Right lobe of liver (tissue), 6 donors: ENCODE measurements around the gene CA6. TPM values are rescaled to one million over a fixed set of nuclear protein-coding genes. Genes with fewer than 3 reads are reported as not detected.

Source experiments
- ATAC-seq, 4 donors: fragments of 200-7000 bp; cut with Tn5 transposase; one replicate each; pipeline ENCODE4 v1.9.1; 2020; ENCODE audit warnings: mild to moderate bottlenecking in 4 of 4, moderate library complexity in 4 of 4
- DNase-seq, 3 donors: peaks; one replicate each; pipeline ENCODE4 v3.0.0-alpha.2; 2020
- H3K27ac ChIP-seq, 3 donors: fragments of 200-600 bp; one replicate each; pipeline ENCODE4 v1.8.0; 2022
- H3K27me3 ChIP-seq, 2 donors: fragments of 200-600 bp; one replicate each; pipeline ENCODE4 v1.8.0; 2022
- H3K36me3 ChIP-seq, 4 donors: fragments of 200-600 bp; sonication (generic) in 1 of 4; one replicate each; pipeline versions ENCODE4 v1.5.1 to v1.8.0; 2017 to 2022; ENCODE audit warnings: control low read depth in 1 of 4
- H3K4me1 ChIP-seq, 4 donors: fragments of 200-600 bp; sonication (generic) in 1 of 4; one replicate each; pipeline versions ENCODE4 v1.5.1 to v1.8.0; 2017 to 2022; ENCODE audit warnings: control low read depth in 1 of 4
- H3K4me3 ChIP-seq, 3 donors: fragments of 200-600 bp; one replicate each; pipeline ENCODE4 v1.8.0; 2022
- H3K9me3 ChIP-seq, 4 donors: fragments of 200-600 bp; sonication (generic) in 1 of 4; one replicate each; pipeline versions ENCODE4 v1.5.1 to v1.8.0; 2017 to 2022; ENCODE audit warnings: control low read depth in 1 of 4
- POLR2A ChIP-seq: fragments of 450-650 bp; IDR thresholded peaks from one replicate; pipeline ENCODE4 v1.6.1; 2017; ENCODE audit warnings: antibody characterized with exemption, mild to moderate bottlenecking
- WGBS: methylation state at CpG from one replicate; pipeline ENCODE4 v1.1.6; 2018; ENCODE audit warnings: low coverage, low lambda C conversion rate; ENCODE audit not compliant: insufficient coverage; ENCODE audit errors: missing lambda C conversion rate; 5-methylcytosine and 5-hydroxymethylcytosine counted together
- intact Hi-C, 2 donors: fragments of 100-400 bp; cut with DNase I; formaldehyde crosslinking; loops; one replicate each; pipeline versions ENCODE4 v1.11.2 to v1.14.1; 2022
- total RNA-seq, 6 experiments: library from RNA; depleted of rRNA in 2 of 6; stranded (reverse); fragments of >200 nt in 2 of 6; fragmentation: NEBNext Ultra II Directional in 3 of 6; extraction: Animal tissue kit (Norgen Biotek cat#: 25700) in 3 of 6; gene quantifications; one replicate each; pipeline versions ENCODE4 v1.1.0 to v1.2.4, GENCODE V29; 2016 to 2023
- TF ChIP-seq, protein P1 (sequence below), 4 donors: fragments of 200-600 bp in 3 of 4; fragments of 450-650 bp in 1 of 4; IDR thresholded peaks; one replicate each; pipeline versions ENCODE4 v1.5.1 to v1.8.0; 2016 to 2022; ENCODE audit warnings: antibody characterized with exemption in 4 of 4, mild to moderate bottlenecking in 2 of 4
- donor health status: DM: no; HTN: yes; CAD: no.
- donor health status: DM: no; HTN: no; CAD: no.
- donor health status: DM: no; HTN: no; CAD: no.
- donor health status: DM: no; HTN: yes; CAD: no.
- donor health status: DM: no; HTN: yes; CAD: no.

CA6 gene
- total RNA-seq, 6 experiments from 2014 or later: not detected

- 7% methylated on average over 5 of the region's 9 CpGs for WGBS
- TF ChIP-seq, protein P1, sequence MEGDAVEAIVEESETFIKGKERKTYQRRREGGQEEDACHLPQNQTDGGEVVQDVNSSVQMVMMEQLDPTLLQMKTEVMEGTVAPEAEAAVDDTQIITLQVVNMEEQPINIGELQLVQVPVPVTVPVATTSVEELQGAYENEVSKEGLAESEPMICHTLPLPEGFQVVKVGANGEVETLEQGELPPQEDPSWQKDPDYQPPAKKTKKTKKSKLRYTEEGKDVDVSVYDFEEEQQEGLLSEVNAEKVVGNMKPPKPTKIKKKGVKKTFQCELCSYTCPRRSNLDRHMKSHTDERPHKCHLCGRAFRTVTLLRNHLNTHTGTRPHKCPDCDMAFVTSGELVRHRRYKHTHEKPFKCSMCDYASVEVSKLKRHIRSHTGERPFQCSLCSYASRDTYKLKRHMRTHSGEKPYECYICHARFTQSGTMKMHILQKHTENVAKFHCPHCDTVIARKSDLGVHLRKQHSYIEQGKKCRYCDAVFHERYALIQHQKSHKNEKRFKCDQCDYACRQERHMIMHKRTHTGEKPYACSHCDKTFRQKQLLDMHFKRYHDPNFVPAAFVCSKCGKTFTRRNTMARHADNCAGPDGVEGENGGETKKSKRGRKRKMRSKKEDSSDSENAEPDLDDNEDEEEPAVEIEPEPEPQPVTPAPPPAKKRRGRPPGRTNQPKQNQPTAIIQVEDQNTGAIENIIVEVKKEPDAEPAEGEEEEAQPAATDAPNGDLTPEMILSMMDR (IDR thresholded peaks at IDR 0.05): peak; percentile 76 to 94 (median 93)
- TF ChIP-seq POLR2A: no peak
- Histone ChIP-seq H3K27ac (no peak overlapping the region), H3K27me3 (no peaks in the 10 kb centered on the region), H3K4me3 (no peak overlapping the region), H3K4me1 (peaks cover 0 to 2% (median 0%) of the 10 kb centered on the region in 4 donors), H3K36me3 (no peaks in the 10 kb centered on the region), H3K9me3 (no peaks in the 10 kb centered on the region)
- ATAC-seq: peak; percentile 74 to 84 (median 81)
- peak in 2 of 3 donors; percentile 62 to 68 for DNase-seq
- intact Hi-C loops: loop anchor here in 1 of 2 donors (5.0 kb wide), 1 partner anchor 66 kb away; no protein-coding TSS in a partner anchor
Observed at GRCh38 chr1:8987881-8988617, 42.4 kb downstream of the CA6 start.

DNA sequence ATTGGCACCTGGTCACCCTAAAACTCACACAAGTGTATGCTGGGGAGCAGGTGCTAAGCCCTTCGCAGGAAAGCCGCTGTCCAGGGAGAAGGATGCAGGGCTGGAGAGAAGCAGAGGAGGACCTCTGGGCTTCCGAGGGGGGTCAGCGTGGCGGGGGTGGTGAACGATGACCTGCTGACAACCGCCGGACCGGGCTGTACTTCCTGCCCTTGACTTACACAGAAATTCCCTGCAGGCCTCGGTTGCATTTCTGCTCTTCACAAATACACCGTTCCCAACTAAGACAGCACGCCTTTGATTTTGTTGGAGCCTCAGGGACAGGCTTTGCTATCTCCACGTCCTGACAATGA is 42.9 kb downstream of the CA6 start:
- WGBS: 59% methylated on average over 3 of the region's 13 CpGs
- Histone ChIP-seq H3K4me3 (no peak overlapping the region), H3K27ac (no peak overlapping the region), H3K4me1 (peaks cover 0 to 2% (median 0%) of the 10 kb centered on the region in 4 donors), H3K9me3 (no peaks in the 10 kb centered on the region), H3K27me3 (no peaks in the 10 kb centered on the region), H3K36me3 (no peaks in the 10 kb centered on the region)
- DNase-seq: no peak
- TF ChIP-seq, protein P1 (IDR thresholded peaks at IDR 0.05): no peak
- no peak for TF ChIP-seq POLR2A
- intact Hi-C loops: loop anchor here in 1 of 2 donors (5.0 kb wide), 1 partner anchor 66 kb away; no protein-coding TSS in a partner anchor
- ATAC-seq: no peak

GRCh38 chr1:8989061-8989460 is 43.4 kb downstream of the CA6 start:
- Histone ChIP-seq H3K27me3 (no peaks in the 10 kb centered on the region), H3K4me3 (no peak overlapping the region), H3K27ac (no peak overlapping the region), H3K4me1 (peaks cover 0 to 2% (median 0%) of the 10 kb centered on the region in 4 donors), H3K36me3 (no peaks in the 10 kb centered on the region), H3K9me3 (no peaks in the 10 kb centered on the region)
- TF ChIP-seq, protein P1 (IDR thresholded peaks at IDR 0.05): no peak
- TF ChIP-seq POLR2A: no peak
- ATAC-seq (no peak), DNase-seq (no peak)
- intact Hi-C loops: loop anchor here in 1 of 2 donors (5.0 kb wide), 1 partner anchor 67 kb away; no protein-coding TSS in a partner anchor
- WGBS: 88% methylated on average over 3 of the region's 11 CpGs

DNA sequence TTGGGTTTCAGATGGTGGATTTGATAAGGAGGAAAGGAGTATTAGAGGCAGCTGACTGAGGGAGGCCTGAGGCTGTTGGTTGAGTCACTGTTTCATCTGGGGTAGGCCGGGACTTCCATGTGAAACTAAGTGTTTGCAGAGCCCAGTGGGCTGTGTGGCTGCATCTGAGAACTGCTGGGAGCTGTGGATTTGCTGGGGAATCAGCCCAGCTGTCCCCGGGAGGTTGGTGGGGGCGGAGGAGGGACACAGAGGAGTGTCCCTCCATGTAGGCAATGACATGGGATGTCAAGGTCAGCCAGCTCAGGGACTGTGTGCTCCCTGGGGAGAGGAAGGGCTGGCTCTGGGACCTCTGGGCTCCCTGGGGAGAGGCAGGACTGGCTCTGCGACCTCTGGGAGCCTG is 44.2 kb downstream of the CA6 start:
- Histone ChIP-seq H3K36me3 (no peaks in the 10 kb centered on the region), H3K4me3 (no peak overlapping the region), H3K27me3 (no peaks in the 10 kb centered on the region), H3K27ac (no peak overlapping the region), H3K4me1 (peaks cover 0 to 2% (median 0%) of the 10 kb centered on the region in 4 donors), H3K9me3 (no peaks in the 10 kb centered on the region)
- DNase-seq (no peak), ATAC-seq (no peak)
- intact Hi-C loops: loop anchor here in 1 of 2 donors (5.0 kb wide), 1 partner anchor 68 kb away; no protein-coding TSS in a partner anchor
- TF ChIP-seq, protein P1 (IDR thresholded peaks at IDR 0.05): no peak
- no peak for TF ChIP-seq POLR2A
- WGBS: 65% methylated on average over 2 of the region's 4 CpGs
